ENCODE results near the gene ISM1.

Gene ISM1

DNA sequence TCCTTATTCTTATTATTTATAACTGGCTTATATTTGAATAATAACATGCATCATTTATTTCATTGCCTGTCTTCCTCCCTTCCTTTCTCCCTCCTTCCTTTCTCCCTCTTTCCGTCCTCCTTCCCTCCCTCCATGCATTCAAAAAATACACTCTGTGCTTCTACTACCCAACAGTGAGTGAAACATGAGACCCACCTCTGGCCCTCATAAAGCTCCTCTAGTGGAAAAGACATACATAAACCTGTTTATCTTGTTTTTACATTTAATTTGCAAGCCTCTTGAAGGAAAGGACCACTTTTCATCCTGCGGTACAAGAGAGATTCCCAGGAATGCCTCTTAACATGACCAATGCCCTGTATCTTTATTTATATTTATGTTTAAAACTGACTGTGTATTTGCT, 21.8 kb upstream of the ISM1 start:
- DNase-seq (ENCODE audit: extremely low read depth, low read depth) = no peak

DNA sequence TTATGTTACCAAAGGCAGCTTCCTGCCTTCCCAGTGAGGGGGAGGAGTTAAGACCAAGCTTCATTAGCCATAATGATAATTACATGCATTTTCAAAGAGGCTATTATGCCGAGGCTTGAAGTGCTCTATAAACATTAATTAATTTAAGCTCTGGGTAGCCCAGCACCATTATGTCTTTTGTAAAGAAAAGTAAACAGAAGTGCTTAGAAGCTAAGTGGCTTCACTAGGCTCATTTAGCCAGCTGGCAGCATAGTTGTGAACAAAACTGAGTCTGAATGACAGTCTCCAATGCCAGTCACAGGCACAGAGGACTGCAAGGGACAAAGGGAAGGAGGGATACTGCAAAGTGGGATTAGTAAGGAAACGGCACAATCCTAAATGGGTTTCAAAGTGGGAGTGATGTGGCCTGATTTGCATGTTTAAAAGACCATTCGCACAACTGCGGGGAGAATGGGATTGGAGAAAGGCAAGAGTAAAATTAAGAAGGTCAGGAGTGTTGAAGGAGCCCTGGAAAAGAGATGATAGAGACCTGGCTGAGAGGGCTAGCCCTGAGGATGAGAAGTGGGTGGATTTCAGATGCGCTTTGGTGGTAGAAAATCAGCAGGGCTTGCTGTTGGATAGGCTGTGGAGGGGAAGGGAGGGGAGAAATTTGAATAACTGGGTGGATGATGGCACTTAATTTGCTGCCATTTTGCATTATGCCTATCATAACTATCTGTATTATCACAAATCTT, 20.1 kb upstream of the ISM1 start:
- DNase-seq (ENCODE audit: extremely low read depth, low read depth) = no peak

More for the DNA sequence above, 21.8 kb upstream of the ISM1 start:
- TF ChIP-seq, protein P1, sequence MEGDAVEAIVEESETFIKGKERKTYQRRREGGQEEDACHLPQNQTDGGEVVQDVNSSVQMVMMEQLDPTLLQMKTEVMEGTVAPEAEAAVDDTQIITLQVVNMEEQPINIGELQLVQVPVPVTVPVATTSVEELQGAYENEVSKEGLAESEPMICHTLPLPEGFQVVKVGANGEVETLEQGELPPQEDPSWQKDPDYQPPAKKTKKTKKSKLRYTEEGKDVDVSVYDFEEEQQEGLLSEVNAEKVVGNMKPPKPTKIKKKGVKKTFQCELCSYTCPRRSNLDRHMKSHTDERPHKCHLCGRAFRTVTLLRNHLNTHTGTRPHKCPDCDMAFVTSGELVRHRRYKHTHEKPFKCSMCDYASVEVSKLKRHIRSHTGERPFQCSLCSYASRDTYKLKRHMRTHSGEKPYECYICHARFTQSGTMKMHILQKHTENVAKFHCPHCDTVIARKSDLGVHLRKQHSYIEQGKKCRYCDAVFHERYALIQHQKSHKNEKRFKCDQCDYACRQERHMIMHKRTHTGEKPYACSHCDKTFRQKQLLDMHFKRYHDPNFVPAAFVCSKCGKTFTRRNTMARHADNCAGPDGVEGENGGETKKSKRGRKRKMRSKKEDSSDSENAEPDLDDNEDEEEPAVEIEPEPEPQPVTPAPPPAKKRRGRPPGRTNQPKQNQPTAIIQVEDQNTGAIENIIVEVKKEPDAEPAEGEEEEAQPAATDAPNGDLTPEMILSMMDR (IDR thresholded peaks at IDR 0.05; ENCODE audit: low read depth, low read length) = no peak

DNA sequence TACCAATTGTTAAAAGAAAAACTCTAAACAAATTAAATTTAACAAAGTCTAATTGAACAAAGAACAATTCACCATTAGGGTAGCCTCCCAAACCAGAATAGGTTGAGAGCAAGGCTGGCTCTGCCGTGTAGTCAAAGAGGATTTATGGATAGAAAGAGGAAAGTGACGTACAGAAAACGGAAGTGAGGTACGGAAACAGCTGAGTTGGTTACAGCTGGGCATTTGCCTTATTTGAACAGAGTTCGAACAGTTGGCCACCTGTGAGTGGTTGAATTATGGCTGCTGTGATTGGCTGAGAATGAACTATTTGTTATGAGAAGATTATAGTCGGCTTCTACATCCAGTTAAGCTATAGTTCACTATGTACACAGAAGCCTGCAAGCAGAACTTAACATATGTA, 18.5 kb upstream of the ISM1 start:
- DNase-seq (ENCODE audit: extremely low read depth, low read depth) = no peak
- TF ChIP-seq, protein P1 (IDR thresholded peaks at IDR 0.05; ENCODE audit: low read depth, low read length) = no peak

More for the DNA sequence above, 20.1 kb upstream of the ISM1 start:
- TF ChIP-seq, protein P1 (IDR thresholded peaks at IDR 0.05; ENCODE audit: low read depth, low read length) = no peak

DNA sequence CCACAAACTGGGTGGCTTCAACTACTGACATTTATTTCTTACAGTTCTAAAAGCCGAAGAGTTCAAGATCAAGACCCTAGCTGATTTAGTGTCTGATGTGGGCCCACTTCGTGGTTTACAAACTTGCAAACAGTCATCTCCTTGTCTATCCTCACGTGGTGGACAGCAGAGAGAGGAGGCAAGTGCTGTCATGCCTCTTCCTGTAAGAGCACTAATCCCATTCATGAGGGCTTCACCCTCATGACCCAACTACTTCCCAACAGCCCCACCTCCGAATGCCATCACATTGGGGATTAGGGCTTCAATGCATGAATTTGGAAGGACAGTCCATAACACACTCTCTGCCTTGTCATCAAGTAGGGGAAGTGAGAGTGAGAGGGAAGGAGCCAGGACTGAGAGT, 15.6 kb upstream of the ISM1 start:
- TF ChIP-seq, protein P1 (IDR thresholded peaks at IDR 0.05; ENCODE audit: low read depth, low read length) = no peak
- no peak for DNase-seq (ENCODE audit: extremely low read depth, low read depth)

- no peak for DNase-seq (ENCODE audit: extremely low read depth, low read depth)
- TF ChIP-seq, protein P1 (IDR thresholded peaks at IDR 0.05; ENCODE audit: low read depth, low read length) = no peak
Measured at GRCh38 chr20:13205848-13206434, 15.1 kb upstream of the ISM1 start.

GRCh38 chr20:13207016-13207415, 14.1 kb upstream of the ISM1 start:
- TF ChIP-seq, protein P1 (IDR thresholded peaks at IDR 0.05; ENCODE audit: low read depth, low read length) = no peak
- DNase-seq (ENCODE audit: extremely low read depth, low read depth) = no peak

DNA sequence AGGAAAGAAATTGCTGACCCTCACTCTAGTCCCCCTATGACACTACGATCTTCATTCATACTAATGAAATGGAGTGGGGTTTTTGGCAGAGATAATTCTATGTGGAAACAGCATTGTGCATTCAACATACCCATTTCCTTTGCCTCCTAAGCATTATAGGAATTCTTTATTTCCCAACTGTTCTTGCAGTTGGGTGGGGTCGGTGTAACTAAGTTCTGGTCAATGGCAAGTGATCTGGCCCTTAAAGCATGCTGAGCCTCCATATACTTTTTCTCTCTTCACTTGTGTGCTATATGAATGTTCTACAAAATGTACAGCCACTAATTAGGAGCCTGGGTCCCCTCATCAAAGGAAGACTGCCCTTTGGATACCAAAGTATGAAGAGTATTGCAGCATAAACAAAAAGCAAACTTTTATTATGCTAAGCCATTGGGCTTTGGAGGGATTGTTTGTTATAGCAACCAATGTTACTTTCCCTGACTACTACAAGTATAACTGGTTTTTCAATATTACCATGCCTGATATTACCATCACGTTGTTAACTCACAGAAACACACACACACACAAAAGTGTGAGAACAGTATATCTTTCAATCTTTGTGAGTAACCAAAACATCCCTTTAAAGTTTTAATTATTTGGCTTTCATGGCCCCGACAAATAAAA, 9.0 kb upstream of the ISM1 start:
- TF ChIP-seq, protein P1 (IDR thresholded peaks at IDR 0.05; ENCODE audit: low read depth, low read length) = no peak
- no peak for DNase-seq (ENCODE audit: extremely low read depth, low read depth)

Measured in AG09319 (cell line).